Measurements from ENCODE around the gene RBM24. TPM values are rescaled to one million over a fixed set of nuclear protein-coding genes. Genes with fewer than 3 reads are reported as not detected.
A peak's percentile ranks its signal among the peaks of the same experiment; 100 is the strongest.

The RBM24 gene
- total and polyA plus RNA-seq, 2 donors (not counting 3 experiments of a cell fraction or from before 2014, with no cell fraction given): 6.6 to 6.7 TPM

DNA sequence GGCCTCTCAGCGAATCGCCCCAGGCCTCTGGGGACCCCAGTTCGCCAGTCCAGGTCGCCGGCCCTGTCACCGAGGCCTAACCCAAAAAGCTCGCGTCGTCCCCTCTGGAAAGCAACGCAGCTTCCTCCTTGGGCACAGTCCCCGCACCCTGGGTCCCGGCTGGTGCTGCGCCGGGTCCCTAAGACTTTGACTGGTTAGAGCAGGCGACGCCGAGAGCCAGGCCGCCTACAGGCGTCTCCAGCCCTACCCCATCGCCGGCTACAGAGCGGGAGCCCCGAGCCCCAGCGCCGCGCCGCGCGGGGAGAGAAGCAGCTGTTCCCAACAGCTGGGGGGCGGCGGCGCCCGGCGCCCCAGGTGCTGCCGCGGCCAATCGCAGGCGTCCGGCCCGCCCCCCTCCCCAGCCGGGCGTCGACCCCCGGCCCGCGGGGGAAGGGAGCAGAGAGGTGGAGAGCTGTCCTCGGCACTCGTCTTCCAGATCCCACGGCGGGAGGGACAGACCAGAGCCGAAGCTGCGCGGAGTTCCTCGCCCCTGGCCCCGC is 540 bp upstream of the RBM24 start:
- Histone ChIP-seq H3K4me3 (replicated peaks in 1 of 3; ENCODE audit: insufficient read depth in 1 of 3, low read depth in 1 of 3, low read length in 3 of 3) (peak overlapping the region; percentile 49 to 80 (median 59)), H3K4me2 (ENCODE audit: insufficient read depth, low read length) (peak overlapping the region; percentile 70), H4K20me1 (replicated peaks; ENCODE audit: control insufficient read depth, extremely low read depth, insufficient read depth, low read length) (no peaks in the 10 kb centered on the region), H3K9me1 (replicated peaks; ENCODE audit: control insufficient read depth, extremely low read depth, insufficient read depth, low read length) (no peaks in the 10 kb centered on the region), H3K36me3 (ENCODE audit: control insufficient read depth in 2 of 2, extremely low read depth in 1 of 2, insufficient read depth in 2 of 2, low read length in 2 of 2) (no peaks in the 10 kb centered on the region), H3K9ac (replicated peaks; ENCODE audit: extremely low read depth, insufficient read depth, low read length) (peak overlapping the region; percentile 26), H3K4me1 (ENCODE audit: control insufficient read depth, extremely low read depth, insufficient read depth, low read length) (peaks cover 15% of the 10 kb centered on the region), H3K27ac (ENCODE audit: insufficient read depth, low read depth, low read length) (no peak overlapping the region), H3K9me3 (replicated peaks; ENCODE audit: control insufficient read depth, insufficient read depth, low read length) (no peaks in the 10 kb centered on the region), H3K79me2 (ENCODE audit: control insufficient read depth, insufficient read depth, low read length) (no peaks in the 10 kb centered on the region), H3K27me3 (ENCODE audit: control insufficient read depth in 2 of 2, insufficient read depth in 2 of 2, low read length in 2 of 2) (no peaks in the 10 kb centered on the region), H2AFZ (ENCODE audit: low read depth, low read length) (peak overlapping the region; percentile 73)
- dilution Hi-C loops (cut with MboI; ENCODE audit: extremely low pct_ligation_motif_present, low sequenced_read_pairs): no loop called here
- no peak for FAIRE-seq
- POLR2A ChIA-PET: no interaction called here
- intact Hi-C loops (cut with micrococcal nuclease): loop anchor here (1.0 to 5.0 kb wide), 3 partner anchors 112 to 212 kb away; partner anchors contain the start of gene CAP2
- CTCF ChIA-PET: interaction anchor here (0.7 to 1.6 kb wide), 4 partner anchors 11 to 305 kb away, joined by 3 to 19 read pairs (median 3); no protein-coding TSS in a partner anchor
- no peak for DNase-seq (ENCODE audit: low read depth, low spot score)
- BruUV-seq (replicated peaks): no TSS peak
- TF ChIP-seq FOS (IDR thresholded peaks at IDR 0.05; ENCODE audit: borderline replicate concordance, insufficient read depth, low read length): no peak
- TF ChIP-seq, protein P1, sequence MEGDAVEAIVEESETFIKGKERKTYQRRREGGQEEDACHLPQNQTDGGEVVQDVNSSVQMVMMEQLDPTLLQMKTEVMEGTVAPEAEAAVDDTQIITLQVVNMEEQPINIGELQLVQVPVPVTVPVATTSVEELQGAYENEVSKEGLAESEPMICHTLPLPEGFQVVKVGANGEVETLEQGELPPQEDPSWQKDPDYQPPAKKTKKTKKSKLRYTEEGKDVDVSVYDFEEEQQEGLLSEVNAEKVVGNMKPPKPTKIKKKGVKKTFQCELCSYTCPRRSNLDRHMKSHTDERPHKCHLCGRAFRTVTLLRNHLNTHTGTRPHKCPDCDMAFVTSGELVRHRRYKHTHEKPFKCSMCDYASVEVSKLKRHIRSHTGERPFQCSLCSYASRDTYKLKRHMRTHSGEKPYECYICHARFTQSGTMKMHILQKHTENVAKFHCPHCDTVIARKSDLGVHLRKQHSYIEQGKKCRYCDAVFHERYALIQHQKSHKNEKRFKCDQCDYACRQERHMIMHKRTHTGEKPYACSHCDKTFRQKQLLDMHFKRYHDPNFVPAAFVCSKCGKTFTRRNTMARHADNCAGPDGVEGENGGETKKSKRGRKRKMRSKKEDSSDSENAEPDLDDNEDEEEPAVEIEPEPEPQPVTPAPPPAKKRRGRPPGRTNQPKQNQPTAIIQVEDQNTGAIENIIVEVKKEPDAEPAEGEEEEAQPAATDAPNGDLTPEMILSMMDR (IDR thresholded peaks at IDR 0.05; ENCODE audit: extremely low read depth in 1 of 2, insufficient read depth in 1 of 2, low read depth in 1 of 2, low read length in 2 of 2): peak in 1 of 2 donors; percentile 26

Measured in endothelial cell of umbilical vein (primary cell).